ENCODE results near the gene WWTR1.

GRCh38 chr3:149586871-149587270, 71.0 kb downstream of the WWTR1 start:
- no peak for TF ChIP-seq CTCF (conservative IDR thresholded peaks at IDR 0.05)
- no peak for TF ChIP-seq EZH2 (IDR thresholded peaks at IDR 0.05; ENCODE audit: low read depth)
